Gastroesophageal sphincter (tissue), 4 donors: ENCODE data around the gene AUTS2. TPM values are rescaled to one million over a fixed set of nuclear protein-coding genes. Genes with fewer than 3 reads are reported as not detected.

Experiments used
- ATAC-seq: fragments of 150-250 bp; one replicate; pipeline ENCODE4 v1.9.1; 2016; ENCODE audit warnings: mild to moderate bottlenecking, moderate library complexity
- H3K27ac ChIP-seq, 4 donors: fragments of 200-600 bp; sonication (generic) in 3 of 4; 1 replicate in 3 of 4; 2 replicates in 1 of 4; pipeline ENCODE4 v1.5.1; 2016 to 2019
- H3K27me3 ChIP-seq: fragments of 200-600 bp; sonication (generic); one replicate; pipeline ENCODE4 v1.5.1; 2019
- H3K36me3 ChIP-seq, 2 donors: fragments of 200-600 bp; sonication (generic); one replicate each; pipeline ENCODE4 v1.5.1; 2019; ENCODE audit warnings: control low read depth in 1 of 2
- H3K4me1 ChIP-seq, 3 donors: fragments of 200-600 bp; sonication (generic); 1 replicate in 2 of 3; 2 replicates in 1 of 3; pipeline ENCODE4 v1.5.1; 2016 to 2019; ENCODE audit warnings: control low read depth in 2 of 3
- H3K4me3 ChIP-seq, 2 donors: fragments of 200-600 bp; sonication (generic); one replicate each; pipeline ENCODE4 v1.5.1; 2019; ENCODE audit warnings: mild to moderate bottlenecking in 1 of 2, moderate library complexity in 1 of 2
- H3K9me3 ChIP-seq, 3 donors: fragments of 200-600 bp; sonication (generic); one replicate each; pipeline ENCODE4 v1.5.1; 2017 to 2019; ENCODE audit warnings: control low read depth in 2 of 3
- EP300 ChIP-seq: sonication (generic); formaldehyde crosslinking; IDR thresholded peaks from one replicate; pipeline ENCODE4 v1.6.1; 2017; ENCODE audit warnings: antibody characterized with exemption, mild to moderate bottlenecking
- POLR2A ChIP-seq, 2 donors: fragments of 450-650 bp; IDR thresholded peaks; one replicate each; pipeline ENCODE4 v1.6.1; 2017; ENCODE audit warnings: antibody characterized with exemption in 2 of 2, mild to moderate bottlenecking in 2 of 2, moderate library complexity in 1 of 2
- POLR2AphosphoS5 ChIP-seq: sonication (generic); formaldehyde crosslinking; IDR thresholded peaks from one replicate; pipeline ENCODE4 v1.6.1; 2017; ENCODE audit warnings: antibody characterized with exemption
- WGBS, 2 donors: methylation state at CpG; one replicate each; pipeline ENCODE4 v1.1.5; 2018; ENCODE audit warnings: low coverage in 1 of 2; 5-methylcytosine and 5-hydroxymethylcytosine counted together
- total RNA-seq, 4 donors: library from RNA; depleted of rRNA; stranded (reverse); fragments of >200 nt; gene quantifications; one replicate each; pipeline ENCODE4 v1.1.0, GENCODE V29; 2016
- TF ChIP-seq, protein P1 (sequence below), 4 experiments: fragments of 200-600 bp in 2 of 4; fragments of 450-650 bp in 2 of 4; sonication (generic) in 1 of 4; IDR thresholded peaks; one replicate each; pipeline ENCODE4 v1.5.1; 2017 to 2019; ENCODE audit warnings: antibody characterized with exemption in 4 of 4, mild to moderate bottlenecking in 2 of 4, moderate library complexity in 2 of 4

AUTS2 gene
- total RNA-seq, 4 donors from 2014 or later, result 12.2 to 48.7 (median 44.1) TPM

DNA sequence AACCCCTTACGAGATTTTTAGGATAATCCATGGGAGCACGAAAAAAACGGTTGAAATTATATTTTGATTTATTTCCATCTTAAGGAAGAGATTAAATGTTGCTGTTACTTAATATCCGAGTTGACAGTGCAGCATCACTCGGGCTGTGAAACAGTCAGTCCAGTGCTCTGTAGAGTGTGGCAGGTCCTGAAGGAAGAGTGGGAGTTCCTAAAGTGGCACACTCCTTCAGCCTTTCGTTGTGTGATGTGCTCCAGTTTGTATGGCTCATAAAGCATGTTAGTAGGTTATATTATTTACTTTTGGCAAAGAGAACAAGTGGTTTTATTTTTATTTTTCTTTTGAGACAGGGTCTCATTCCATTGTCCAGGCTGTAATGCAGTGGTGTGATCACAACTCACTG lies 358.3 kb downstream of the AUTS2 start:
- Histone ChIP-seq H3K9me3 (no peaks in the 10 kb centered on the region), H3K27me3 (no peaks in the 10 kb centered on the region), H3K27ac (no peak overlapping the region), H3K4me1 (peaks cover 3 to 66% (median 5%) of the 10 kb centered on the region in 3 donors), H3K36me3 (no peaks in the 10 kb centered on the region), H3K4me3 (no peak overlapping the region)
- 80 to 87% methylated on average over 1 to 6 of the region's 6 CpGs for WGBS, 2 donors
- TF ChIP-seq, protein P1, sequence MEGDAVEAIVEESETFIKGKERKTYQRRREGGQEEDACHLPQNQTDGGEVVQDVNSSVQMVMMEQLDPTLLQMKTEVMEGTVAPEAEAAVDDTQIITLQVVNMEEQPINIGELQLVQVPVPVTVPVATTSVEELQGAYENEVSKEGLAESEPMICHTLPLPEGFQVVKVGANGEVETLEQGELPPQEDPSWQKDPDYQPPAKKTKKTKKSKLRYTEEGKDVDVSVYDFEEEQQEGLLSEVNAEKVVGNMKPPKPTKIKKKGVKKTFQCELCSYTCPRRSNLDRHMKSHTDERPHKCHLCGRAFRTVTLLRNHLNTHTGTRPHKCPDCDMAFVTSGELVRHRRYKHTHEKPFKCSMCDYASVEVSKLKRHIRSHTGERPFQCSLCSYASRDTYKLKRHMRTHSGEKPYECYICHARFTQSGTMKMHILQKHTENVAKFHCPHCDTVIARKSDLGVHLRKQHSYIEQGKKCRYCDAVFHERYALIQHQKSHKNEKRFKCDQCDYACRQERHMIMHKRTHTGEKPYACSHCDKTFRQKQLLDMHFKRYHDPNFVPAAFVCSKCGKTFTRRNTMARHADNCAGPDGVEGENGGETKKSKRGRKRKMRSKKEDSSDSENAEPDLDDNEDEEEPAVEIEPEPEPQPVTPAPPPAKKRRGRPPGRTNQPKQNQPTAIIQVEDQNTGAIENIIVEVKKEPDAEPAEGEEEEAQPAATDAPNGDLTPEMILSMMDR (IDR thresholded peaks at IDR 0.05), result no peak
- no peak for TF ChIP-seq POLR2A (IDR thresholded peaks at IDR 0.05)
- TF ChIP-seq POLR2AphosphoS5, result no peak
- no peak for TF ChIP-seq EP300
- no peak for ATAC-seq

DNA sequence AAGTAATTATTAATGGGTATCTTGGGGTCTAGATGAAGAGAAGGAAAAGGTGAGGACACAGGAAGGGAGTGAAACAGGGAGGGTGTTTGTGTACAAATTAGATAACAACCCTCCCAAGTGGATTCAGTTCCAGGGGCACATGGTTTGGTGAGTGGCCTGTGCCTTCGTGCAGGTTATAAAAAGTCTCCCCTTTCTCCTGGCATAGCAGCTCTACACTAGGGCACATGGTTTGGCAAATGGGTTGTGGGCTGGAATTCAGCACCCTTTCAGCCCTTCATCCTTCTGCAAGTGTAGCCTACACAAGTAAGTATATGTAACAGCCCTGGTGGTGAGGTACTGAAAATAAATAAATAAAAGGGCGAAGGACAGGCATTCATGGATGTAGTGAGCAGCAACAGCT lies 359.4 kb downstream of the AUTS2 start:
- 91 to 100% methylated on average over 1 to 2 of the region's 2 CpGs for WGBS, 2 donors
- no peak overlapping the region for H3K4me3 ChIP-seq
- H3K36me3 ChIP-seq, result no peaks in the 10 kb centered on the region
- ATAC-seq, result no peak
- no peak for TF ChIP-seq POLR2A (IDR thresholded peaks at IDR 0.05)
- TF ChIP-seq, protein P1 (IDR thresholded peaks at IDR 0.05), result no peak
- TF ChIP-seq POLR2AphosphoS5, result no peak
- no peak for TF ChIP-seq EP300
- no peak overlapping the region for H3K27ac ChIP-seq
- H3K27me3 ChIP-seq, result no peaks in the 10 kb centered on the region
- no peaks in the 10 kb centered on the region for H3K9me3 ChIP-seq
- H3K4me1 ChIP-seq, result peaks cover 14 to 76% (median 17%) of the 10 kb centered on the region in 3 donors

DNA sequence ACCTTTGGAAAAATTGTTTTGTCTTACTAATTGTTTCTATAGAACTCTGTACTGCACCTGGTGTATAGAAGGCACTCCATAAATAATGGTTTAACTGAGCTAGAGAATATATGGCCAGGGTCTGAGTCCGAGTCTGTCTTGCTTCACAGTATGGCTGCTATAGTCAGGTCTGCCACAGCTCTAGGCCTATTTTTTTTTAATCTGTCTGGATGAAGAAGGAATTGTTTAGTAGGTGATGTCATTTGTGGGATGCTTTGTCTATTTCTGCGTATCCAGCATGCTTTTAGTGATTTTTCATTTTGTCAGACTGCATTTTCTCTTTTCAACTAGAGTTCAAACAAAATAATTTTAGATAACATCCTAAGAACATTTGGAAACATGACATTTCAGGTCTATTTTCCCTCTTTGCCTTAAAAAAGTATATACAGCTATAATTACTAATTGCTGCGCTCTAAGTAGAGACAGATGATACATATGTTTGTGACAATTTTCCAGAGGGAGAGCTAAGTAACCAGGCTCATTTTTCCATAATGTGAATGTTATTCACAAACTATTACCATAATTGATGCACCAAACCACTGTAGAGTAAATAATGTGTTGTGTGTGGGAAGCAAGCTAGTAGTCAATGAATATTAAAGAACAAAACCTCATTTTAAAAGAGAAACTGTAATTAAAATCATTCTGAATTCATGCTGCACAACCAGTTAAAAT lies 361.7 kb downstream of the AUTS2 start:
- H3K36me3 ChIP-seq, result no peaks in the 10 kb centered on the region
- H3K4me3 ChIP-seq, result no peak overlapping the region
- TF ChIP-seq, protein P1 (IDR thresholded peaks at IDR 0.05), result no peak
- TF ChIP-seq EP300, result no peak
- H3K9me3 ChIP-seq, result no peaks in the 10 kb centered on the region
- ATAC-seq, result no peak
- H3K27ac ChIP-seq, result peak overlapping the region in 1 of 4 donors; percentile 19
- H3K27me3 ChIP-seq, result no peaks in the 10 kb centered on the region
- WGBS, 2 donors, result 36 to 63% methylated on average over 3 of the region's 3 CpGs
- peaks cover 18 to 69% (median 24%) of the 10 kb centered on the region in 3 donors for H3K4me1 ChIP-seq

DNA sequence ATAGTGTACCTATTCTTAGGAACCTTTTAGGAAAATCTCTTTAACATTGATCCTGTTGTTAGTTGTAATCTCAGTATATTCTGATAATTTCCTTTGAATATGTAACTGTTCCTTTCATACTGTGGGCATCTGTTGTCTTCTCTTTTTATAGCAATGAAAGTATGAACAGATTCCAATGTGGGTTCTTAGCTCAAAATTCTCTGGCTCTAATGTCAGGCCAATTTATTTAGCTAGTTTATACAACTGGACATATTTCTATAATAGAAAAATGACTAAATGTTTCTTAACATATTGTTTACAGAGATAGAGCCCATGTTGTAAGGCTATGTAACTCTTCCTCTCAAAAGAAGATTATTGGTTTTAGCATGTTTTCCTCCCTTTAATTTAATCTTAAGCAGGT lies 363.2 kb downstream of the AUTS2 start:
- H3K4me3 ChIP-seq, result no peak overlapping the region
- peaks cover 18 to 69% (median 24%) of the 10 kb centered on the region in 3 donors for H3K4me1 ChIP-seq
- H3K27me3 ChIP-seq, result no peaks in the 10 kb centered on the region
- H3K9me3 ChIP-seq, result no peaks in the 10 kb centered on the region
- ATAC-seq, result no peak
- no peak for TF ChIP-seq POLR2A (IDR thresholded peaks at IDR 0.05)
- peak overlapping the region in 3 of 4 donors; percentile 63 to 76 (median 72) for H3K27ac ChIP-seq
- no peaks in the 10 kb centered on the region for H3K36me3 ChIP-seq

DNA sequence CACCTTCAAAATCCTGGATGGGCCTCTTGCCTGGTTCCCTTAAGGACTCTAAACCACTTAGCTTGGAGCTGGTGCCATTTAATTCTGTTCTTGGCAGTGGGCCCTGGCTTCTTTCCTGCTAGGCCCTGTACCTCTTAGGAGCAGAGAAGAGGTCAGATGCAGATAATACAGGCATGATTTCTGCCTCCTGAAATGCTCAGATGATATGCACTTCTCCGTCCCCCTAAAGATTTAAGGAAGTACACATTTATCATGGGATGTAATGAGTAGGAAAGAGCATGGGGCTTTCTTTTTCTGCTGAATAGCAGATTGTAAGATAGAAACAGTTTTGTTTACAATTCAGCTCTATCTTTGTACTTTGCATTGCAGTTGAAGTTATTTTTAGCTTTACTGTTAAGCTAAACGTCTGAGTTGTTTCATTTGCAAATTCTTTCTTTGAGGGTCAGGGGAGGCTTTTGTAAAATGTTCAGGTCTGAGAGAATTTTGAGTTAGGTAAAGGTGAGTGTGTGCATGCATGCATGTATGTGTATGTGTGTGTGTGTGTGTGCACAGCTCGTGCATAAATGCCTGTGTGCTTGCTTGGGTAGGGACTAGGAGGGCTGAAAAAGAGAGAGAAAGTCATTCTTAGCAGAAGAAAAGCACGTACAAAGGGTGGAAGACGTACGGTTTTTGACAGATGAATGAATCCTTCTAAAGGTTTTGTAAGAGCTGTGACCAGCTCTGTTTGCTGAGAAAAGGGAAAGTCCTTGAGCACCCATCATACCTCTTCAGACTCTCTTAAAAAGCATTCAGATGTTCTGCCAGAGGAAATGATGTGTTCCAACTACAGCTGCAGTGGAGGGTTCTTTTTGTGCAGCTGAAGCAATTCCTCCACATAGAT lies 364.2 kb downstream of the AUTS2 start:
- Histone ChIP-seq H3K27ac (peak overlapping the region; percentile 63 to 76 (median 72)), H3K9me3 (no peaks in the 10 kb centered on the region), H3K4me1 (peaks cover 24 to 79% (median 26%) of the 10 kb centered on the region in 3 donors), H3K27me3 (no peaks in the 10 kb centered on the region), H3K4me3 (no peak overlapping the region), H3K36me3 (no peaks in the 10 kb centered on the region)
- ATAC-seq, result peak; percentile 52
- 4 to 7% methylated on average over 3 to 6 of the region's 6 CpGs for WGBS, 2 donors
- peak; percentile 6 for TF ChIP-seq POLR2AphosphoS5
- no peak for TF ChIP-seq EP300
- no peak for TF ChIP-seq POLR2A (IDR thresholded peaks at IDR 0.05)
